D341Med (cell line): ENCODE measurements around the gene IL3.
"Not testable (repeated sequence)": the region's sequence is repeated elsewhere in the genome, so short reads cannot be mapped to it uniquely, and the experiment has no call there.

Experiments used
- DNase-seq: peaks from one replicate; pipeline ENCODE4 v3.0.0; 2012; ENCODE audit warnings: low spot score

The IL3 gene

GRCh38 chr5:132095077-132095410, 34.6 kb downstream of the IL3 start:
- DNase-seq, result no peak

GRCh38 chr5:132095424-132095972, 35.0 kb downstream of the IL3 start:
- no peak for DNase-seq

- no peak for DNase-seq
Measured at GRCh38 chr5:132096904-132097303, 36.4 kb downstream of the IL3 start.

GRCh38 chr5:132098151-132098594, 37.7 kb downstream of the IL3 start:
- no peak for DNase-seq

- DNase-seq, result no peak
Measured at GRCh38 chr5:132098621-132099020, 38.2 kb downstream of the IL3 start.

DNA sequence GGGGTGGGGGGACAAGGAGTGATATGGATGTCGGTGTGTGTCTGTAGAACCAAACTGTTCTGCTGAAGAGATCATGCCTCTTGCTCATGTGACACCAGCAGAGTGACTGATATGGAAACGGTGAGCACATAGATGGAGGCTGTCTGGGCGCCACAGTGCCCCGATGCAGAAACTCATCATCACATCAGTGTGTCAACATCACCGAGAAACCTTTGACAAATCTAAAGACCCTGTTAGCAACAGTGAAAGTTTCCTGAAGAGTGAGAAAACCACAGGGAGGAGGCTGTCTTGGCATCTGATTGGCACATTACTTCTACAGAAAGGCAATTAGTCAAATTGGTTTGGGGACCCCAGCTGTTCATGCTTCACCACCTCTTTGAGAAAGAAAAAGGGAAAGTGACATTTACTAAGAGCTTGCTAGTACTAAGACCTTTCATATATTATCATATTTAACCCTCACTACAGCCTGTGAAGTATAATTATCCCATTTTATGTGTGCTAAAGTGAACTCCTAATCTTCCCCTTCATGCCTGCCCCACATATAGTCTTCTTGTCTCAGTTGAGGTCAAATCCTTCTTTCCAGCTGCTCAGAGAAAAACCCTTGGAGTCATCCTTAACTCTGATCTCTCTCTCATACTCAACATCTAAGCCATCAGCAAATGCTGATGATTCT, 38.8 kb downstream of the IL3 start:
- DNase-seq, result no peak

GRCh38 chr5:132099905-132100304, 39.5 kb downstream of the IL3 start:
- DNase-seq, result no peak

- no peak for DNase-seq
Measured at GRCh38 chr5:132100672-132101261, 40.3 kb downstream of the IL3 start.

DNA sequence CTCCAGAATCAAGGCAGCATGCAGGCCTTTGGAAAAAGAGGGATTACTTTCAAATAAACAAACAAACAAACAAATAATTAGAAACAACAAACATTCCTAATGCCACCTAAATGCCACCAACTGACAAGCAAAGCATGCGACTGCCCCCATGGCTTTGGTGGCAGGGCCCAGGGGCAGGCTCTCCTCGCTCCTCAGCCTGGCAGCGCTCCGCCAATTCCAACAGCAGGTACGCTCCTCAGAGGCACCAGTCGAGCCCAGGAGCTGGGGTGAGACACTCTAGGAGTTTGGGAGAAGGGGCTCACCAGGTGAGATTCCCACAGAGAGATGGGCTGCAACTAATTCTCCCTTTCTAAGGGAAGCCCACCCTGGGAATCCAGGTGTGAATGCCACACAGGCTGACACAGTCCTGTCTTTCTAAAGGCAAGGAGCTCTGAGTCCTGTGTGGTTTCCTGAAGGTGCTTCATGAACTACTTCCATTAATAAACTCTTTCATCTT, 41.0 kb downstream of the IL3 start:
- no peak for DNase-seq

DNA sequence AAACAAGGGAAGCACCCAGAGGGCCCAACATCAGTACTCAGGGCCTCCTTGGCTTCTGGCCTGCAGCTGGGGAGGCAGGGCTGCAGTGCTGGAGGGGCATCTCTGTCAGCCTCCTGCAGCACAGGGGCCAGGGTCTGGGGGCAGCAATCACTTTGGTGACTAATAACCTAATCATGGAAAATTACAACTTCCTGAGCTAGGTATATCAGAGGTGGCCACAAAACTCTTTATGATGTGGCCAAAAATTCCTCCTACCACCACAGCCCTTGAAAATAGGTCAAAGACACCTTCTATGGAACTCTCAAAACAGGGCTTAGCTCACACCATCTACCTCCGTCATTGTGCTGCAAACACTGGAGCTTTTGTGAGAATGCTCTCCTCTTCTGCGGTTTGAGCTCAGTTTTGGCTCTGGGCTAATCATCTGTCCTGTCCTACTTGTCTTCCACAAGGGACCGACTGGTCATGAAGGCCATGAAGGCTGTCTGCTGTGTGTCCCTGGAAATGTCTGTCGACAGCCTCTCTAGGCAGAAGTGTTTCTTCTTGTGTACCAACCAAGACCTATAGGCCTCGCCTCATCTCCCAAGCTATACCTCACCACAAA, 41.7 kb downstream of the IL3 start:
- no peak for DNase-seq

DNA sequence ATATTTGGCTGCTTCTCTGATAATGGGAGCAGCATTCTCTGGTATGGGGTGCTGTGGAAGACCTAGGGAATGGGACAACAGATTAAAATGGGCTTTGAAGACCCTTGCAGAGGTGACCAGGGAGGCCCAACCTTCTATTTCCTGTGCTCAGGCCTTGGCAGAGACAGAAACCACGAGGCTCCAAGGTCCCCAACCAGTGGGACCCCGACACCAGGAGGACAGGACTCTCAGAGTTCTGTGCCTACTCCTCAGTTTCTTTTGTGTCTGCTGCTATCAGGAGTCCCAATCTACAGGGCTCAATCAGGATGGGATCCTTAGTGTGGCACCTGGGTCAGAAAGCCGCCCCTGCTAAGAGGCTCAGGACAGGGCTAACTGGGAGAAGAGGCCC, 42.5 kb downstream of the IL3 start:
- no peak for DNase-seq

DNA sequence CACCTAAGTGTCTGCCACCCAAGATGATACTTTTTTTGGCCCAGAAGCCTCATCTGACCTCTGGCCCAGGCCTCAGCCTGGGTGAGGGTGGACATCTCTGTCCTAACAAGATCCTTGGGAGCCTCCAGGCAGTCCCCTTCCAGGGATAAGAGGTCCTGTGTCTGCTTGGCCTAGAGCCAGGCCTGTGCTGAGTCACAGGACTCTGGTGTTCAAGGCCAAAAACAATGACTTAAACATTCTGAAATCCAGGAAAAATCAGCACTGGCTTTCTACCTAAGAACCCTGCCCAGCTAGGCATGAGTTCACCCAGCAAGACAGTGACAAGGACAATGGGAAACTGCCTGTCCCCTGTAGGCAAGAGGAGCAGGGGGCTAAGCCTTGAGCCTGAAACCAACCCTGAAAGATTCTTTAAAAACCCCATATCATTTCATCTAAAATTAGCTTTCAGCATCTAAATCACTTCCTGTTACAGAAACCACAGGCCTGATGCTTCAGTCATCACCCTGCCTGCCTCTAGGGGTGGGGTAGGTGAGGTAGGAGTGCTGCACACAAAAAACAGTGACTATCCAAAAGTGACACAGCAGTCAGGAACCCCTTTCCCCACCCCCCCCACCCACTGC, 43.0 kb downstream of the IL3 start:
- DNase-seq, result no peak

DNA sequence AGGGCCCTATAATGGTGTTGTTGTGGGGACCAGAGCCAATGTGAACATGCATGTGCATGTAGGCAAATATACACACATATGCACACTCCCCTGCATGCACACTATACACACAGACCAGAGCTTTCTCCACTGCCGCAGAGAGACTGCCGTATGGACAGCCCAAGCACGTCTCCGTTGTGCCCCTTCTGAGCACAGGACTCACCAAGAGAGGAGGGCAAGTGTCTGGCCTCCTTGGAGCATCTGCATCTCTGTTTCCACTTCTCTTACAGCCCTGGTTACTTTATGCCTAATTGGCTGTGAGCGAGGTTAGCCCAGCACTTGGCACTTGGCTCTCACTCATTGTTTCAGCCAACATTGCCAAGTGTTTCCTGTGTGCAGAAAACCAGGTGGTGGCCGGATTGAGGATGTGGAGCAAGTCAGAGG, 43.5 kb downstream of the IL3 start:
- no peak for DNase-seq

DNA sequence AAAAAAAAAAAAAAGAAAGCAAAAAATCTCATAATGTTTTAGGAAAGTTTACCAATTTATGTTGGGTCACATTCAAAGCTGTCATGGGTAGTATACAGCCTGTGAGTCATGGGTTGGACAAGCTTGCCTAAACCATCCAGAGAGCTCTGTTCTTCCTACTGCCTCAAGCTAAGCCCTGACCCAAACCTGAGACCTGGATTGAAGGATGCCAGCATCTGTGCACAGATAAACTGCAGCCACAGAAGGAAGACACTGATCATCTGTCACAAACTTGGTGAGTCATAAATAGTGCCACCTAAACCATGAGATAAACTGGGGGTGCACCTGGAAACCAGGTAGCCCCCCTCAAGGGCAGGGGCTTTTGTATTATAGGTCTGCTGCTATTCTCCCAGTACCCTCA, 44.1 kb downstream of the IL3 start:
- no peak for DNase-seq

DNA sequence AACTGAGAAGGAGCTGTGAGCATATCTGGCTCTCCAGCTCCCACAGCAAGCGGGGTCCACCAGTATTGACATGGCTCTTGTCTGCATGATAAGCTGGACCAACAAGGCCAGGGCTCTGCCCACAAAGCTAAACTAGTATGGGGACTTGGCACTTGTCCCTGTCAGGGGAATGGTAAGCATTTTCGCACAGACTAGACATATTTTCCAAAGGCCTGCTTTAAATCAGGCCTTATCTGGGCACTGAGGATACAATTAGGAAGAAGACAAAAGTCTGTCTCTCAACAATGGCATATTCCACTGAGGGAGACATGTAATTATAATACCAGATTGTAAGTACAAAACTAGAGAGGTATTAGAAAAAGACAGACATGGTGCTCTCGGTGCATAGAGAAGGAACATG, 45.2 kb downstream of the IL3 start:
- no peak for DNase-seq

DNA sequence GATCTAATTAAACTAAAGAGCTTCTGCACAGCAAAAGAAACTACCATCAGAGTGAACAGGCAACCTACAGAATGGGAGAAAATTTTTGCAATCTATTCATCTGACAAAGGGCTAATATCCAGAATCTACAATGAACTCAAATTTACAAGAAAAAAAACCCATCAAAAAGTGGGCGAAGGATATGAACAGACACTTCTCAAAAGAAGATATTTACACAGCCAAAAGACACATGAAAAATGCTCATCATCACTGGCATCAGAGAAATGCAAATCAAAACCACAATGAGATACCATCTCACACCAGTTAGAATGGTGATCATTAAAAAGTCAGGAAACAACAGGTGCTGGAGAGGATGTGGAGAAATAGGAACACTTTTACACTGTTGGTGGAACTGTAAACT, 48.0 kb downstream of the IL3 start:
- DNase-seq, result not testable (repeated sequence)

DNA sequence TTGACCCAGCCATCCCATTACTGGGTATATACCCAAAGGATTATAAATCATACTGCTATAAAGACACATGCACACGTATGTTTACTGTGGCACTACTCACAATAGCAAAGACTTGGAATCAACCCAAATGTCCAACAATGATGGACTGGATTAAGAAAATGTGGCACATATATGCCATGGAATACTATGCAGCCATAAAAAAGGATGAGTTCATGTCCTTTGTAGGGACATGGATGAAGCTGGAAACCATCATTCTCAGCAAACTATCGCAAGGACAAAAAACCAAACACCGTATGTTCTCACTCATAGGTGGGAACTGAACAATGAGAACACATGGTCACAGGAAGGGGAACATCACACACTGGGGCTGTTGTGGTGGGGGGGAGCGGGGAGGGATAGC, 48.5 kb downstream of the IL3 start:
- not testable (repeated sequence) for DNase-seq

DNA sequence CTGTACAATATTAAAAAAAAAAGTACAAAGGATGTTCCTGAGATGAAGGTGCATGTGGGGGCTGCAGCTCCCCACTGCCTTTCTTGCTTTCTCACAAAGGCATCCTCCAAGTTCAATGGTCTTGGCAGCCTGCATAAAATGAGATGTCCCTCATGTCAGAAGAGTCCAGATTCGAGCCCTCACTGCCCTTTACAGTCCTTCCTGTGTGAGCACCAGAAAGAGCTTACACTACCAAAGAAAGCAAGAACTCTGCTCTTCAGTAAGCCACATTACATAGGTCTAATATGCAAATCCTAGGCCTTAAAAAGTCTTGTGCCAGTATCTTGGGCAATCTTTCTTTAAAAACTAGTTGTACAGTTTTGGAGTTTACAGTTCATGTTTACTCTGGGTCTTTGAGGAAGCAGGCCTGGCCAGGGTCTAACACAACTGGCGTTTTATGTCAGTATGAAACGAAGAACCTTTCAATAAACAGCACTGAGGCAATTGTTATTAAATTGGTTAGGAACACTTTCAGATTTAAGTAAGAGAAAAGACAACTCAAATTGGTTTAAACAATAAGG, 49.1 kb downstream of the IL3 start:
- DNase-seq, result no peak

- no peak for DNase-seq
Measured at GRCh38 chr5:132110195-132110594, 49.7 kb downstream of the IL3 start.

- no peak for DNase-seq
Measured at GRCh38 chr5:132110930-132111329, 50.5 kb downstream of the IL3 start.

DNA sequence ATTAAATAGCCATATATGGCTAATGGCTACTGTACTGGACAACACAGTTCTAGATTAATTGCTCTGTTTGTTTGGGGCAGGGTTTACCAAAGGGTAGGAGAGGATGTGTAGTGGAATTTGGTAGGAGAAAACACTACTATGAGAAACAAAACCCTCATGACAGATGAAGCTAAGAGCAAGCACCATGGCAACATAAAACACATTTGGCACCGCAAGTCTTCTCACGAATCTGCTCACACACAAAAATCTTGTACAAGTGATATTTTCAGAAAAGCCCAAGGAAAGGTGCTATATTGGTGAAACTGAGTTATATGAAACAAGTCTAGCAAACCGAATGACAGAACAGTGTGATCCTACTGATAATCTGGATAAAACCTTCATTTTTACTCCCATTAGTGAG, 51.7 kb downstream of the IL3 start:
- DNase-seq, result no peak
